GM21717 (cell line): ENCODE measurements around the gene FMN2.

Experiments
- ATAC-seq: cut with Tn5 transposase; IDR thresholded peaks from one replicate; pipeline ENCODE4 v1.9.1; 2021; ENCODE audit warnings: mild to moderate bottlenecking, moderate library complexity; ENCODE audit not compliant: unreplicated experiment

The FMN2 gene

GRCh38 chr1:240515505-240515904 is 423.8 kb downstream of the FMN2 start:
- no peak for ATAC-seq

- ATAC-seq, result no peak
Observed at GRCh38 chr1:240516069-240516468, 424.4 kb downstream of the FMN2 start.

- ATAC-seq, result no peak
Observed at GRCh38 chr1:240517891-240518290, 426.2 kb downstream of the FMN2 start.

GRCh38 chr1:240522122-240522822 is 430.6 kb downstream of the FMN2 start:
- ATAC-seq, result no peak

GRCh38 chr1:240524356-240525069 is 432.8 kb downstream of the FMN2 start:
- no peak for ATAC-seq
